ENCODE data around the gene ALDH3B2.
A peak's percentile ranks its signal among the peaks of the same experiment; 100 is the strongest.

DNA sequence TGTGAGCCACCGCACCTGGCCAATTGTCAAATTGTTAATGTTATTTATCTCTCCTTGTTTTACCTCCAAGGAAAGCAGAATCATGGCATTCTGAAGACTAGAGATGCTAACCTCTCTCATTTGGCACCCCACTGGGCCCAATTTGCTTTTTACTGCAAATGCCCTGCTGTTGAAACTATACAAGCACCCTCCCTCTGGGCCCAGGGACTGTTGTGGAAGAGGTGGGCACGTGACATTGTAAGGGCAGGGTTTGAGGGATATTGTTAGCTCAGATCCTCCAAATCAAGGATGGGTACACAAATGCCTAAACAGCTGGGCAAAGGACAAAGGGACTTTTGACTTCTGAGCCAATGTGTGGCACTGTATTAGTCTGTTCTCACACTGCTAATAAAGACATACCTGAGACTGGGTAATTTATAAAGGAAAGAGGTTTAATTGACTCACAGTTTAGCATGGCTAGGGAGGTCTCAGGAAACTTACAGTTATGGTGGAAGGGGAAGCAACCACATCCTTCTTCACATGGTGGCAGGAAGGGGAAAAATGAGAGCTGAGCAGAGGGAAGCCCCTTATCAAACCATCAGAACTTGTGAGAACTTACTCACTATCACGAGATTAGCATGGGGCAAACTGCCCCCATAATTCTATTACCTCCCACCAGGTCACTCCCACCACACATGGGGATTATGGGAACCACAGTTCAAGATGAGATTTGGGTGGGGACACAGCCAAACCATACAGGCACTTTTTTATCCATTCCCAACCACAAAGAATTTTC lies 6.5 kb upstream of the ALDH3B2 start:
- peak in 1 of 2 experiments; percentile 68; a peak in 1 of 3 replicates for TF ChIP-seq EP300 (IDR thresholded peaks at IDR 0.05; ENCODE audit: borderline replicate concordance in 1 of 2, low read depth in 2 of 2, low read length in 2 of 2)
- TF ChIP-seq, protein P1, sequence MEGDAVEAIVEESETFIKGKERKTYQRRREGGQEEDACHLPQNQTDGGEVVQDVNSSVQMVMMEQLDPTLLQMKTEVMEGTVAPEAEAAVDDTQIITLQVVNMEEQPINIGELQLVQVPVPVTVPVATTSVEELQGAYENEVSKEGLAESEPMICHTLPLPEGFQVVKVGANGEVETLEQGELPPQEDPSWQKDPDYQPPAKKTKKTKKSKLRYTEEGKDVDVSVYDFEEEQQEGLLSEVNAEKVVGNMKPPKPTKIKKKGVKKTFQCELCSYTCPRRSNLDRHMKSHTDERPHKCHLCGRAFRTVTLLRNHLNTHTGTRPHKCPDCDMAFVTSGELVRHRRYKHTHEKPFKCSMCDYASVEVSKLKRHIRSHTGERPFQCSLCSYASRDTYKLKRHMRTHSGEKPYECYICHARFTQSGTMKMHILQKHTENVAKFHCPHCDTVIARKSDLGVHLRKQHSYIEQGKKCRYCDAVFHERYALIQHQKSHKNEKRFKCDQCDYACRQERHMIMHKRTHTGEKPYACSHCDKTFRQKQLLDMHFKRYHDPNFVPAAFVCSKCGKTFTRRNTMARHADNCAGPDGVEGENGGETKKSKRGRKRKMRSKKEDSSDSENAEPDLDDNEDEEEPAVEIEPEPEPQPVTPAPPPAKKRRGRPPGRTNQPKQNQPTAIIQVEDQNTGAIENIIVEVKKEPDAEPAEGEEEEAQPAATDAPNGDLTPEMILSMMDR (IDR thresholded peaks at IDR 0.05; ENCODE audit: control extremely low read depth in 1 of 3, insufficient read depth in 1 of 3, low read depth in 1 of 3, low read length in 3 of 3): no peak
- TF ChIP-seq POLR2AphosphoS5 (IDR thresholded peaks at IDR 0.05; ENCODE audit: low read depth, low read length): no peak
- no peak for TF ChIP-seq CHD2 (IDR thresholded peaks at IDR 0.05; ENCODE audit: low read length)
- TF ChIP-seq, protein P2, sequence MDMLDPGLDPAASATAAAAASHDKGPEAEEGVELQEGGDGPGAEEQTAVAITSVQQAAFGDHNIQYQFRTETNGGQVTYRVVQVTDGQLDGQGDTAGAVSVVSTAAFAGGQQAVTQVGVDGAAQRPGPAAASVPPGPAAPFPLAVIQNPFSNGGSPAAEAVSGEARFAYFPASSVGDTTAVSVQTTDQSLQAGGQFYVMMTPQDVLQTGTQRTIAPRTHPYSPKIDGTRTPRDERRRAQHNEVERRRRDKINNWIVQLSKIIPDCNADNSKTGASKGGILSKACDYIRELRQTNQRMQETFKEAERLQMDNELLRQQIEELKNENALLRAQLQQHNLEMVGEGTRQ (IDR thresholded peaks at IDR 0.05; ENCODE audit: low read length): no peak
- no peak for TF ChIP-seq SUZ12 (IDR thresholded peaks at IDR 0.05; ENCODE audit: low read length)
- no peak for TF ChIP-seq TAF1 (IDR thresholded peaks at IDR 0.05; ENCODE audit: low read depth, low read length)
- no peak for TF ChIP-seq GTF2F1 (IDR thresholded peaks at IDR 0.05; ENCODE audit: borderline replicate concordance, low read depth, low read length)
- TF ChIP-seq JUN (IDR thresholded peaks at IDR 0.05; ENCODE audit: low read depth, low read length): no peak
- no peak for TF ChIP-seq EGR1 (IDR thresholded peaks at IDR 0.05; ENCODE audit: borderline replicate concordance, low read depth, low read length)
- no peak for TF ChIP-seq POLR2A (IDR thresholded peaks at IDR 0.05; ENCODE audit: control extremely low read depth in 1 of 2, low read depth in 2 of 2, low read length in 2 of 2)
- no peak for TF ChIP-seq JUND (IDR thresholded peaks at IDR 0.05; ENCODE audit: low read length)
- TF ChIP-seq KDM1A (IDR thresholded peaks at IDR 0.05; ENCODE audit: borderline replicate concordance, low read length): no peak
- TF ChIP-seq BACH1 (IDR thresholded peaks at IDR 0.05; ENCODE audit: low read length): no peak

Measured in H1 (cell line).